ENCODE data around the gene PKP3.
"Not testable (repeated sequence)": the region's sequence is repeated elsewhere in the genome, so short reads cannot be mapped to it uniquely, and the experiment has no call there.

PKP3 gene

DNA sequence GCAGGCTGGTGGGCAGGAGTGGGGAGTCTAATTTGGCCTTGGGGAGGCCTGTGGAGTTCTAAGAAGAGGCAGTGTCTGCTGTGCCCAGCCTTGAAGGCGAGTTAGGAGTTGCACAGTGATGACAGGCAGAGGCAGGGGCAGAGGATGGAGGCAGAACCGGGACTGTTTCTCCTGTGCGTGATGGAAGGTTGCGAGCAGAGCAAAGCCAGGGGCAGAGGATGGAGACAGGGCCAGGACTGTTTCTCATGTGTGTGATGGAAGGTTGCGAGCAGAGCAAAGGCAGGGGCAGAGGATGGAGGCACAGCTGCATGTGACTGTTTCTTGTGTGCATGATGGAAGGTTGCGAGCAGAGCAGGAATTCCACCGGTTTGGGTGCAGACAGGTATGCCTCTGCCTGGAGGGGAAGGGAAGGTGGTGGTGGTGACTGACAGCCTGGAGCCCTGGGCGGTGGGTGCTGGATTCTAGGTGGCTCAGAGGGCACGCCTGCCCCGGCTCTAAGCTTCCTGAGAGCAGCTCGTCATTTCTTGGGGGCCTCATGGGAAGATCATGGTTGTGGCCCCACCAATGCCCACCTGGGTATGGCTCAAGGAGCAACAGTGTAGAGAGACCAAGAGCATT is 16.0 kb upstream of the PKP3 start:
- DNase-seq, result no peak

DNA sequence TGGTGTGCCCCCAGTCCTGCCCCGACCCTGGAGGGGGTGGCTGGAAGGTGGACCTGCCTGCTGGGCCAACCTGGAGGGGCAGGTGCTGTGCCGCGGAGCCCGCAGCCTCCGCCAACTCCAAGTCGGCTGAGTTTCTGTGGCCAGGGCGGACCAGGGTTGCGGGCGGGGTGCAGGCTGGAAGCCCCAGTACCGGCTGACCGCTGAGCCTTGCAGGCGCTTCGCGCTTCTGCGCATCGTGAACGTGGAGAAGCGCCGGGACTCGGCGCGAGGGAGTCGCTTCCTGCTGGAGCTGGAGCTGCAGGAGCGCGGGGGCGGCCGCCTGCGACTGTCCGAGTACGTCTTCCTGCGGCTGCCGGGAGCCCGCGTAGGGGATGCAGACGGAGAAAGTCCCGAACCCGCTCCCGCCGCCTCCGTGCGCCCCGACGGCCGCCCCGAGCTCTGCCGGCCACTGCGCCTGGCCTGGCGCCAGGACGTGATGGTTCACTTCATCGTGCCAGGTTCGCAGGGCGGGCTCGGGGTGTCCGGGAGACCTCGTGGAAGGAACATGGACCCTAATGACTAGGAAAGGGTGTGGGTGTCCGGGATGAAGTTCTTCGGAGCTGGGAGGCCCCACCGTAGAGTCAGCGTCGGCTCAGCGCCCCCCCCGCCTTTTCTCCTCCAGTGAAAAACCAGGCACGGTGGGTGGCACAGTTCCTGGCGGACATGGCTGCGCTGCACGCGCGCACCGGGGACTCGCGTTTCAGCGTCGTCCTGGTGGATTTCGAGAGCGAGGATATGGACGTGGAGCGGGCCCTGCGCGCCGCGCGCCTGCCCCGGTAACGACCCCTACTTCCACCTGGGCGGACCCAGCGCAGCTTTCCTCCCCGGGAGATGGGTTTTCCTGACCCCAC is 14.6 kb upstream of the PKP3 start:
- no peak for DNase-seq

DNA sequence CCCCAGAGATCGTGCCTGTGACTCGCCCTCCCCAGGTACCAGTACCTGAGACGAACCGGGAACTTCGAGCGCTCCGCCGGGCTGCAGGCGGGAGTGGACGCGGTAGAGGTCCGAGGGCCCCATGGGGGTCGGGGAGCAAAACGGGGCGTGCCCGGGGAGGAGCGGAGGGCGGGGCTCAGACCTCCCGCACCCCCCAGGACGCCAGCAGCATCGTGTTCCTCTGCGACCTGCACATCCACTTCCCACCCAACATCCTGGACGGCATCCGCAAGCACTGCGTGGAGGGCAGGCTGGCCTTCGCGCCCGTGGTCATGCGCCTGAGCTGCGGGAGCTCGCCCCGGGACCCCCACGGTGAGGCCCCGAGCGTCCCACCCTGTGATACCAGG is 13.9 kb upstream of the PKP3 start:
- DNase-seq, result no peak

DNA sequence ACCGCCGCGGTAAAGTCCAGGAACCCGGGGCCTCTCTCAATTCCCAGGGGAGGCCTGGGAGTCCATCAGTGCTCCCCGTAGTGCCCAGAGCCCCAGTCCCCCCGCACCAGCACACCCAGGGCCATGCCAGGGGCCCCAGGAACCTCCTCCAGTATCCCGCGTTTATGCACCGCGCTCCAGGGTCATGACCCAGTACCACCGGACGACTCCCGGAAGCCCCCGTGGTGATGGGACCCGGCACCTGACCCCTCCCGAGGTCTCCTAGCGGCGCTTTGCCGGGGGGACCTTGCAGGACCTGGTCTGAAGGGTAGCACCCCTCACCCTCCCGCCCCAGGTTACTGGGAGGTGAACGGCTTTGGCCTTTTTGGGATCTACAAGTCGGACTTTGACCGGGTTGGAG is 13.5 kb upstream of the PKP3 start:
- no peak for DNase-seq

DNA sequence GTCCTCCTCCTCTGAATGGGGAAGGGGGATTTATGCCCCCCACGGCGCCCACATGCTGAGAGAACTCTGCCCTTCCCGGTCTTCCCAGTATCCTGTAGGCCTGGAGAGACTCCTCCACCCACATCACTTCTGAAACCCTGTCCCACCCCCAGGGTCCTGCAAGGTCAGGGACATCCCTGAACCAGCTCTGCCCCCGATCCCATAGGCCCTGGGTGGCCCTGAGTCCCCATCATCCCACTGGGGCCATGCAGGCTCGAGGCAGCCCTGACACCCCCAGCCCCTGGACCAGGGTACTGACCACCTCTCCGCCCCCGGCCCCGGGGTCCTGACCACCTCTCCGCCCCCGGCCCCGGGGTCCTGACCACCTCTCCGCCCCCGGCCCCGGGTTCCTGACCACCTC is 13.0 kb upstream of the PKP3 start:
- DNase-seq, result no peak

DNA sequence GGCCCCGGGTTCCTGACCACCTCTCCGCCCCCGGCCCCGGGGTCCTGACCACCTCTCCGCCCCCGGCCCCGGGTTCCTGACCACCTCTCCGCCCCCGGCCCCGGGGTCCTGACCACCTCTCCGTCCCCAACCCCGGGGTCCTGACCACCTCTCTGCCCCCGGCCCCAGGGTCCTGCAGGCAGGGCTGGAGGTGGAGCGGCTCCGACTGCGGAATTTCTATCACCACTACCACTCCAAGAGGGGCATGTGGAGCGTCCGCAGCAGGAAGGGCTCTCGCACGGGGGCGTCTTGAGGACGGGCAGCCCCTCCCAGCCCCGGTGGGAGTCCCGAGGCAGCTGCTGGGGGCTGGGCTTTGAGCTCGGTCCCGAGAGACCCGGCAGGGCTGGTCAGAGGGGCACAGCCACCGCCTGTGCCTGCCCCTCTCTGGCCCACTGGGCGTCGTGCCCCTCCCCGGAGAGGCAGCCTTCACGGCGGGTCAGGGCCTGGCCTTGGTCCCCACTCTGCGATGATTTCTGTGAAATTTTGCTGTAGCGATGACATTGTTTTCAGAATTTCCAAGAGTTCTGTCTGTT is 12.4 kb upstream of the PKP3 start:
- no peak for DNase-seq

DNA sequence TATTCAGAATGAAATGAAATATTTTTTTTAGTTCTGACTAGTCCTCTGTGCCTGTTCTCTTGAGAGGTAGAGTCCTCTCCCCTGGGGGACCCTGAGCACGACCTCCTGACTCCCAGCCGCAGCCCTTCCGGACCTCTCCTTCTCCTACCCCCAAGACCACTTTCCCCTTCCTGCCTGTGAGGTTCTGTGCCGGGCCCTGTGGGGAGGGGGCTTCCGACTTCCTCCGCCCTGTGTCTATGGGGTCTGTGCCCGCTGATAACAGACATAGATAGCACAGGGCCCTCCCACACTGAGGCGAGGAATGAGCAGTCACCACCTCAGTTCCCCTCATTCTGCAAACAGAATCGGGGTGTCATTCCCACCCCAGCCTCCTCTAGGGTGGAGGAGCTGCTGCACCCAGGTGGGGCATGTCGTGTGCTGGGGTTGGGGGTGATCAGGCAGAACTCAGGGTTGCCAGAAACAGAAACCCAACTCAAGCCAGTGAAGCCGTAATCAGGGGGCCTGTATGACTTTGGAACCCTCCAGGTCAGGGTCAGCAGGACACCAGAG is 11.9 kb upstream of the PKP3 start:
- DNase-seq, result no peak

DNA sequence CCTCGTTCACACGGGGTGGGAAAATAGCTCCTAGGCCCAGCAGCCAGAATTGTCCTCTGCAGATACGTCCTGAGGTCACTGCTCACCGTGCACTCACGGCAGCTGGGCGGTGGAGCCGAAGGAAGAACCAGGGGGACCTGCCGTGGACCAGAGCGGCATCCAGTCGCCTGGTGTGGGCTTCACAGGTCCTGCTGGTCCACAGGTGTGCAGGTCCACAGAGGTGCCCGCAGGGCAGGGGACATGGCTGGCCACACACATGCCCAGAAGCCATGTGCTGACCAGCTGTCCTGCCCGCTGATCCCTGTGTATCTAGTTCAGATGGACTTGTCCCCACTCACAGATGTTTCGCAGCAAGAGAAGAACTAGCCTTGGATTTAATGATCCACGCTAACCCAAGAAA is 10.6 kb upstream of the PKP3 start:
- DNase-seq, result no peak

DNA sequence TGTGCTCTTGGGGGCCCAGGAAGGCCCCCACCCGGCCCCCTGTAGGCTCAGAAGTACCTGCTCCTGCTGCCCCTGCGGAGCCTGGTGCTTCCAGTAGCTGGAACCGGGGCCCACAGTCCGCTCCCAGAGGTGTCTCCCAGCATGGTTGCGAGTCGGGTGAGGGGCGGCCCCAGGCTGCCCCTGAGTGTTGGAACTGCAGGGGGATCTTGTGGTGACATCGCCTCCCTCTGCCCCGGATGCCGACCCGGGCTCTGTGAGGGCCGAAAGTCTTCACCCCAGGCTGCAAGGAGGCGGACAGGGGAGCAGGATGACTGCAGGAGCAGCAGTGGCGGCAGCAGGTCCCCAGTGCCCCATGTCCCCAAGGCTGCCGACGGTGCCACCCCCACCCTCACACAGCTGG is 9.5 kb upstream of the PKP3 start:
- DNase-seq, result no peak

DNA sequence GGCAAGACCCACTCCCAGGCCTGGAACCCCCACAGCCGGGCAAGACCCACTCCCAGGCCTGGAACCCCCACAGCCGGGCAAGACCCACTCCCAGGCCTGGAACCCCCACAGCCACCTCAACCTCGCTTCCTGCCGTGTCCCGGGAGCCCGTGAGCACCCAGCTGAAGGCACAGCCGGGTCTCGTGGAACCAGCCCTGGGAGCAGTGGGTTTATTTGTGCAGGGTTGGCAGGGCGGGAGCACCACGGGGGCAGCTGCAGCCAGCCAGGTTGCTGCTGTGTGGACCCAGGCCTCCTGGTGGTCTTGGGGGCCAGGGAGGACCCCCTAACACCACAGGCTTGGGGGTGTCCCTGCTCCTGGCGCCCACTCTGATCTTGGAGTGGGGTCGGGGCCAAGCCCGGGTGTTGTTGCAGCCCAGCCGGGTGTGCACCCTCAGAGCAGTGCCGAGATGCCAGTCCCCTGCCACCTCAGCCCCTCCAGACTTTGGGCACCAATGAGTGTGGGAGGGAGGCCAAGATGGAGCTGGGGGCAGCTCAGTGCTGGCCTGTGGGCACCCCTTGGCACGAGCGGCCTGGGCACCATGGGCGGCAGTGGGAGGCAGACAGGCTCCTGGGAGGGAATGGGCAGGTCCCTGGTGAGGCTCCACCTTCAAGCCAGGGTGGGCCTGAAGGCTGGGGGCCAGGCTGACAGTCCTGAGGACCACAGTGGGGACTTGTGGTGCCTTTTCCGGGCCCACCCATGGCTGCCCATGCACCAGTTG is 8.2 kb upstream of the PKP3 start:
- DNase-seq, result no peak

DNA sequence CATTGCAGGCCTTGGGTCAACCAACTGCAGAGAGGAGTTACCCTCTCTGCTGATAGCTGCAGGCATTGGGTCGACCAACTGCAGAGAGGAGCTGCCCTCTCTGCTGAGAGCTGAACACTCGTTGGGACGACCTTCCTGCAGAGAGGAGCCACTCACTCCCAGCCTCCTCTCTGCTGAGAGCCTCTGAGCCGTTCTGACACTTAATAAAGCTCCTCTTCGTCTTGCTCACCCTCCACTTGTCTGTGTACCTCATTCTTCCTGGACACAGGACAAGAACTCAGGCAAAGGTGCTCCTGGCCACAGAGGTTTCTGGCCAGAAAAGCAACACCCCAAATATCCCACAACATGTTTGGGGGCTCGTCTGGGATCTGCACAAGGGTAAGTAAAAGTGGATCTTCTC is 7.5 kb upstream of the PKP3 start:
- DNase-seq, result no peak

DNA sequence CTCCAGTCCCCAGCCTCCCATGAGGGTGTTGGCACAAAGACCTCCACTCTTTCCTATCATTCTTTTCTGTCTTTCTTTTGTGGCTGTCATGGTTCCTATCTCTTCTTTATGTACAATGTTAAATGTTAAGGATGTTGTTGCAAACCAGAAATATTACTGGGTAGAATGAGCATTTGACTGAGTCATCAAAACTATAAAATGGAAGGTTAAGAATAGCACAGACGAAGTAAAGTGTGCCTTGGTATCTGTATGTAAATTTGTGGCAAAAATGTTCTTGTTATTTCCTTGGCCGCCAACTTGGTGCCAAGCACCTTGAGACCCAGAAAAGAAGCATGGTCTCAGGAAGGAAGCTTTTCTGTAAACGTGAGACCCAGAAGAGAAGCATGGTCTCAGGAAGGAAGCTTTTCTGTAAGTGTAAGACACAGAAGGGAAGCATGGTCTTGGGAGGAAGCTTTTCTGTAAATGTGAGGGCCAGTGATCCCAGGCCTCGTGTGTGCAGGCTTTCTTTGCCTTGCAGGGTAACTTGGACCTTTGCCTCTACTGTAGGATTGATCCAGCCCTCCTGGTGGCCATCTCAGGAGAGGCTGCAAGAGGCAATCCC is 6.7 kb upstream of the PKP3 start:
- no peak for DNase-seq

DNA sequence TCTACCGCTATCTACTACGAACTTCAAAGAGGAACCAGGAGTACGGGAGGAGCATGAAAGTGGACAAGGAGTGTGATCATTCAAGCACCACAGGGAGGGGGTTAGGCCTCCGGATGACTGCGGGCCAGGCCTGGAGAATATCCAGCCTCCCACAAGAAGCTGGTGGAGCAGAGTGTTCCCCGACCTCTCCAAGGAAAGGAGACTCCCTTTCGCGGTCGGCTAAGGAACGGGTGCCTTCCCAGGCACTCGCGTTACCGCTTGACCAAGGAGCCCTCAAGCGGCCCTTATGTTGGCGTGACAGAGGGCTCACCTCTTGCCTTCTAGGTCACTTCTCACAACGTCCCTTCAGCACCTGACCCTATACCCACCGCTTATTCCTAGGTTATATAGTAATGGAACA is 4.6 kb upstream of the PKP3 start:
- DNase-seq, result not testable (repeated sequence)

DNA sequence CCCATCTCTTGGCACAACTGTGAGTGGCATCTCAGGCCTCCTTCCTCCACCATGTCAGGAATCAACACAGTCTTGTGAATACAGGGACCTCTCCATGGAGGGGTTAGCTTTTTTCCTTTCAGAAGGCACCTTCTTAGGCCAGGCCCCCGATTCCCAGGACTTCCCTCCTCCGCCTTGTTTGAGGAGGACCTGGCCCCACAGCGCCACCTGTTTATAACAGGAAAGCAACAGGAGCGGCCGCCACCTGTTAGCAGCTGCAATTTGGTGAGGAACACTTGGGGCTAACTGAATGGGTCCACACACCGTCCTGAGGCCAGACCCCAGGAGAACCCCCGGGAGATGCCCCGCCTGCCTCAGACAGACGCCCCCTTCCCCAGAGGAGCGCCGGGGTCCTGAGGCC is 3.8 kb upstream of the PKP3 start:
- no peak for DNase-seq

DNA sequence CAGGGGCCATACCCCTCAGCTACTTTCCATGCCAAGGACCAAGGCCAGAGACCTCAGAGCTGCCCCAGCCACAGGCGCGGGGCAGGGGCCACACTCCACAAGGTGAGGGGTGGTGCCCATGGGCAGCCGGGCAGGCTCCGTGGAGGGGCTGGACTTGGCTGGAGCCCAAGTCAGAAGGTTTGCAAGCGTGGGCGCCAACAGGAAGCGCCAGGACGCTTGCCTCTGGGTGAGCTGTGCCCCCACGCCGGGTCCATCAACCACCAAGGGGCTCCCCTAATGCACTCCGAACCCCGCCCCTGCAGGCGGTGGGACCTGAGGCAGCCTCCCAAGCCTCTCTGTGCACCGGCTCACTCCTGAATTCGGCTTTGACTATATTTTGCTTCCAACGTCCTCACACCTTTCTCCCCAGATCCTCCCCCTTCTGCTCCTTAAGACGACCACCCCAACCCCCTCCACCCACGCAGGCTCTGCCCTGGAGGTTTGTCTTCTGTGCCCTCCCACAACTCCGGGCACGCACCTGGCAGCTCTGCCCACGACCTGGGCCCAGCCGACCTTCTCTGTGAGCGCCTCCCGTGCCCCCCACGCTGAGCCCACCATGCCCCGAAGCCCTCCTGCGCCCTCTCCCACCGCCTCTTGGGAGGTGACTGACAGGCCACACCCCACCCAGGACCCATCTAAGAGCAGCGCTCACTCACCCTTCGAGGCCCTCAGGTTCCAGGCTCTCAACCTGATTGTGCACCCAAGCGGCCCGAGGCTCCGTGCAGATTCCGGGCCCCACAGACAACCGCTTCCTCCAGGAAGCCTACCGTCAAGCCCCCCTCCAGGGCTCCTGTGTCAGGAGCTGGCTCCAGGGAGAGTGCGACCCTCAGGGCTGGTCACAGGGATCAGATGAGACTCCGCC is 2.6 kb upstream of the PKP3 start:
- no peak for DNase-seq

DNA sequence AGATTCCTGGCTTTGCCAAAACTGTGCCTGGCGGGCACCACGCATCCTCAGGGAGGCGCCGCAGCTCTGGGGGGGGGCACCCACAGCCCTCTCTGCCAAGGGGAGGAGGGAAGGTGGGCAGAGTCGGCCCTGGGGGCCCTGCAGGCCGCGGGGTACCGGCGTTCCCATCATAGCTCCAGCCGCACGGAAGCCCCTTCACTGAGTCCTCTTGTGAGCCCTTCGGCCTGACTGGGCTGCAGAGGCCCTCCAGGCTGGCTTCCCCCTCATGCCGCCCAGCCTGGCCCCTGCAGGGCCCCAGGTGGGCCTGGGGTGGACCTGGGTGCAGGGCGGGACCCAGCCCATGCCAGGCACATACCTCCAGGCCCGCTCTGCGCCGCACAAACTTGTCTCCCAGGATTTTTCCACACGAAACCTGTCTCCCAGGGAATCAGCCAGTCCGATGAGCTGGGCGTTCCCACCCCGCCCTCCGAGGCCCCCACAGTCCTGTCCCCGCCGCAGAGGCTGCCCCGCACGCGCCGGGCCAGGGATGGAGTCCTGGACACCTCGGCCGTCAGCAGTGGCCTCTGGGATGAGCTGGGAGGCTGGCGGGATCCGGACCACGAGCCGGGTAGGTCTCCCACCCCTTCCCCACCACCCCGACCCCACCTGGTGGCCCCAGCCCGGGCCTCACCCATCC is 1.8 kb upstream of the PKP3 start:
- no peak for DNase-seq

DNA sequence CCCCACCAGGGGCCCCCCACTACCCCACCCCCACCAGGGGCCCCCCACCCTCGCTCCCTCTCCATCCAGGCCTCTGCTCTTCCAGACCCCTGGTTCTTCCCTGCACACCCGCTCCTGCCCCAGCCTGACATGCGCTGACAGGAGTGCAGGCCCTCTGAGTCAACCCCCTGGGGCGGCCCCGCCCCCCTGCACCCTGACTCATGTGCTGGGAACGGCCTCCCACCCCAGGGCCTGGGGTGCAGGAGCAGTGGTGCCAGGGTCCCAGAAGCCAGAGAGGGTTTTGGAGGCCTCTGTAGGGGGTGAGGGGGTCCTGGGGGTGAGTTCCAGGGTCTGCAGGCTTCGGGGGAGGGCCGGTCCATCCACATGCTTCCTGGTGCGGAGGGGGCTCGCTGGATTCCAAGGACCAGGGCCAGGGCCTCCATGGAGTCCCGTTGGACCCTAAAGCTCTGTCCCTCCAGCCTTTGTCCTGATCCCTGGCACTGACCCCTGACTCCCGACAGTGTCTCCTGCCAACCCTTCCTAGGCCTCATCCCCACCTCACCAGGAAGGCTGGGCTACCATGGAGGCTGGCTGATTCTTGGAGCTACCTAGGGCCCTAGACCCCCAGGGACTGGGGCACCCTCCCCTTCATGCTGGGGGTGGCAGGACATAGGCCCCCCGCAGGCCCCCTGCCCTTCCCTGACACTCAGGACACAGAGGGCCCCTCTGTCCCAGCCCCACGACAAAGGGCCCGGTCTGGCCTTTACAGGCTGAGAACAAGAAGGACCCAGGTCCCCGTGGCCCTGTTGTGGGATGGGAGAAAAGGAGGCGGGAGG is 583 bp upstream of the PKP3 start:
- peak in 1 of 2 experiments; percentile 48 for DNase-seq

DNA sequence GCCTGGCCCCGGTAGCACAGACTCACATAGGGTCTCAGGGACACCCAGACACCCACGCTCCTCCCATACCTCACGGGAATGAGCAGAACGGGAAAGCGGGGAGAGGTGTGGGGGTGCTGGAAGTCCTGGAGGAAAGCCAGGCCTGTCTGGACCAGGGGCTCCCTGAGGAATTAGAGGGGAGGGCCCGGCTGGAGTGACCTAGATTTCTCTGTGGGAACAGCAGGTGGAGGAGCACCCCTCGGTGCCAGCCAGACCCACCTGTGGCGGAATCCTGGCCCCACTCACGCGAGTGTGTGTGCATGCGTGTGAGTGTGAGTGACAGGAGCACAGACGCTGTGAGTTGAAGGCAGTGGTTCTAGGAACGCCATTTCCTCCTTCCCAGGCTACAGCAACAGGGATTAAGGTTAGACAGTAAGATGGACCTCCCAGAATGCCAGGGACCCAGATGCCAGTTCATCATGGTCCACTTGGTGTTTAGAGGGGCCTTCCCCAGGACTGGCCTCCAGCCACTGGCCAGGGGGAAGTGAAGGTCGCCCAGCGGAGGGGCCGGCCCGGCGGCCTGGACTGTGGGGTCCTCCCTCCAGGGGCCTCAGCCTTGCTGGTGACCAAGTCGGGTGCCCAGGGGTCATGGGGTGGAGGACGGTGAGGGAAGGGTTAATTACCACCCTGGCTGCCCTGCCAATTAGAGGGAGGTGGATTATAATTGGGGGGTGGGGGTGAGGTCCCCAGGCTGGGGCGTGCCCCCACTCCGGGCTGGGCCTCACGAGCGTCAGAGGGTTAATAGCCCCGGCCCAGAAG is 1.0 kb downstream of the PKP3 start:
- DNase-seq, result no peak

DNA sequence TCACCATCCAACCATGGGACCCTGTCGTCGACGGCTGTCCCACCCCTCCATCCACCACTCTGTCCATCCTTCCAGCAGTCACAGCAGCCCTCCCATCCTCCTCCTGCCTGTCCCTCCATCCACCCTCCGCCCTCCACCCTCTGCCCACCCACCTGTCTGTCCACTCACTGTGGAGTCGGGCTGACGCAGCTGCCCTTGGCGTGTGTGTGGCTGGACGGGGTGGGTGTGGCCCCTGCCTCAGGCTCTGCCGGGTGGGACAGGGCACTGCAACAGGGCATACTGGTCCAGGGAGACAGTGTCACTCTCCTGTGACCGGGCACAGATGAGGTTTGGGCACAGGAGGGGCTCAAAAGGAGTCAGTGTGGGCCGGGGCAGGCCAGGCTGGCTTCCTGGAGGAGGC is 1.9 kb downstream of the PKP3 start:
- no peak for DNase-seq

All from stimulated activated CD4-positive, alpha-beta T cell treated with anti-CD3 and anti-CD28 coated beads, Interleukin-4, amount 100 ng/mL, for 4 hours (primary cell).